Activated CD4-positive, alpha-beta T cell treated with anti-CD3 and anti-CD28 coated beads for 36 hours (primary cell): ENCODE data around the gene TANGO6. TPM values are rescaled to one million over a fixed set of nuclear protein-coding genes. Genes with fewer than 3 reads are reported as not detected.
"Not testable (repeated sequence)": the region's sequence is repeated elsewhere in the genome, so short reads cannot be mapped to it uniquely, and the experiment has no call there.

Experiments used
- ATAC-seq: fragments of 200-7000 bp; cut with Tn5 transposase; one replicate; pipeline ENCODE4 v1.10.0; 2021; ENCODE audit warnings: mild to moderate bottlenecking, moderate library complexity
- CTCF ChIA-PET: fragments of 350-600 bp; sonication (Branson Sonifier 250); formaldehyde crosslinking; loops from one replicate; lab custom pipeline; 2021; ENCODE audit warnings: antibody characterized with exemption; lab: Charles Lee
- POLR2A ChIA-PET: fragments of 350-600 bp; sonication (Branson Sonifier 250); formaldehyde crosslinking; loops from one replicate; lab custom pipeline; 2021; ENCODE audit warnings: antibody characterized with exemption, inconsistent platforms; lab: Charles Lee
- DNase-seq: peaks from one replicate; pipeline ENCODE4 v3.0.0-alpha.2; 2020
- H3K27ac Mint-ChIP-seq: one replicate; pipeline ENCODE4 v1.8.0; 2021; ENCODE audit warnings: mixed read lengths
- H3K27me3 Mint-ChIP-seq: one replicate; pipeline ENCODE4 v1.8.0; 2021; ENCODE audit warnings: mixed read lengths
- H3K36me3 Mint-ChIP-seq: one replicate; pipeline ENCODE4 v1.8.0; 2021; ENCODE audit warnings: low read depth, mixed read lengths
- H3K4me1 Mint-ChIP-seq: one replicate; pipeline ENCODE4 v1.8.0; 2021; ENCODE audit warnings: mixed read lengths
- H3K4me3 Mint-ChIP-seq: one replicate; pipeline ENCODE4 v1.8.0; 2021; ENCODE audit warnings: mild to moderate bottlenecking, moderate library complexity, mixed read lengths
- H3K9me3 Mint-ChIP-seq: one replicate; pipeline ENCODE4 v1.8.0; 2021; ENCODE audit warnings: low read depth, mixed read lengths
- intact Hi-C, 2 experiments: fragments of 100-400 bp; cut with DNase I in 1 of 2; cut with micrococcal nuclease in 1 of 2; formaldehyde crosslinking; loops; one replicate each; pipeline versions ENCODE4 v1.14.2 to v1.15.1; 2022 to 2024; cut with DNase I, micrococcal nuclease
- total RNA-seq, 2 experiments: library from RNA; stranded (reverse); gene quantifications; one replicate each; pipeline ENCODE4 v1.2.3, GENCODE V29; 2021

Gene TANGO6
- total RNA-seq, 2 experiments from 2014 or later, result 29.7 to 31.2 TPM

- H3K4me1 Mint-ChIP-seq, result no peaks in the 10 kb centered on the region
- H3K27ac Mint-ChIP-seq, result no peak overlapping the region
- intact Hi-C loops, result no loop called here
- no peak overlapping the region for H3K4me3 Mint-ChIP-seq
- POLR2A ChIA-PET, result no interaction called here
- CTCF ChIA-PET, result interaction anchor here (0.8 to 1.6 kb wide), 4 partner anchors 12 to 127 kb away, joined by 3 to 4 read pairs (median 4); no protein-coding TSS in a partner anchor
- no peaks in the 10 kb centered on the region for H3K9me3 Mint-ChIP-seq
- ATAC-seq (no peak), DNase-seq (no peak)
- peaks cover 4% of the 10 kb centered on the region for H3K27me3 Mint-ChIP-seq
- H3K36me3 Mint-ChIP-seq, result no peaks in the 10 kb centered on the region
These were observed 10.1 kb upstream of the TANGO6 start for GRCh38 chr16:68833251-68833650.

GRCh38 chr16:68834550-68834949 lies 8.8 kb upstream of the TANGO6 start:
- ChIA-PET CTCF (interaction anchor here (0.7 to 1.7 kb wide), 5 partner anchors 10 to 216 kb away, joined by 3 to 7 read pairs (median 3); no protein-coding TSS in a partner anchor), POLR2A (no interaction called here)
- intact Hi-C loops, result no loop called here
- peaks cover 3% of the 10 kb centered on the region for H3K27me3 Mint-ChIP-seq
- H3K4me1 Mint-ChIP-seq, result no peaks in the 10 kb centered on the region
- no peak for ATAC-seq
- H3K27ac Mint-ChIP-seq, result no peak overlapping the region
- no peaks in the 10 kb centered on the region for H3K9me3 Mint-ChIP-seq
- DNase-seq, result no peak
- no peak overlapping the region for H3K4me3 Mint-ChIP-seq
- H3K36me3 Mint-ChIP-seq, result no peaks in the 10 kb centered on the region

- intact Hi-C loops, result no loop called here
- no peak overlapping the region for H3K4me3 Mint-ChIP-seq
- ATAC-seq, result no peak
- ChIA-PET CTCF (no interaction called here), POLR2A (no interaction called here)
- no peaks in the 10 kb centered on the region for H3K4me1 Mint-ChIP-seq
- no peaks in the 10 kb centered on the region for H3K36me3 Mint-ChIP-seq
- H3K27me3 Mint-ChIP-seq, result peaks cover 1% of the 10 kb centered on the region
- H3K9me3 Mint-ChIP-seq, result no peaks in the 10 kb centered on the region
- DNase-seq, result no peak
- H3K27ac Mint-ChIP-seq, result no peak overlapping the region
These were observed 7.4 kb upstream of the TANGO6 start for GRCh38 chr16:68835970-68836369.

DNA sequence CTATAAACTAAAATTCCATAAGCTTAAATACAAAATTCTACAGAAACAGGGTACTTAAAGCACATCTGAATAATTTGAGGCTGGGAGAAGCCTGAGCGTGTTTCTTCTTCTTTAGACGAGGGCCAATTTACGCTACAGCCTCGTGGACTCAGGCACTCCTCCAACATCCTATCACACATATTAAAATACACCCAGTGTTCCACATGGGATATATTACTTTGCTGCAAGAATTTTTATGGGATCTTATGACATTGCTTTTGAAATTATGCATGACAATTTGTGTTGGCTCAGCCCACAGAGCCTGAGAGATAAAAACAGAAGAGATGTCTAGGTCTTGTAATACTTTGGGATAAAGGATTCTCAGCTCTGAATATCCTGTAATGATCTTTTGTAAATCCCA lies 3.5 kb upstream of the TANGO6 start:
- Mint-ChIP-seq H3K9me3 (no peaks in the 10 kb centered on the region), H3K4me3 (no peak overlapping the region), H3K4me1 (peaks cover 10% of the 10 kb centered on the region), H3K27me3 (peaks cover 1% of the 10 kb centered on the region), H3K27ac (no peak overlapping the region), H3K36me3 (no peaks in the 10 kb centered on the region)
- POLR2A ChIA-PET, result no interaction called here
- DNase-seq (no peak), ATAC-seq (no peak)
- intact Hi-C loops, result no loop called here
- CTCF ChIA-PET, result interaction anchor here (1.1 kb wide), 1 partner anchor 10 kb away, joined by 3 read pairs; no protein-coding TSS in a partner anchor

DNA sequence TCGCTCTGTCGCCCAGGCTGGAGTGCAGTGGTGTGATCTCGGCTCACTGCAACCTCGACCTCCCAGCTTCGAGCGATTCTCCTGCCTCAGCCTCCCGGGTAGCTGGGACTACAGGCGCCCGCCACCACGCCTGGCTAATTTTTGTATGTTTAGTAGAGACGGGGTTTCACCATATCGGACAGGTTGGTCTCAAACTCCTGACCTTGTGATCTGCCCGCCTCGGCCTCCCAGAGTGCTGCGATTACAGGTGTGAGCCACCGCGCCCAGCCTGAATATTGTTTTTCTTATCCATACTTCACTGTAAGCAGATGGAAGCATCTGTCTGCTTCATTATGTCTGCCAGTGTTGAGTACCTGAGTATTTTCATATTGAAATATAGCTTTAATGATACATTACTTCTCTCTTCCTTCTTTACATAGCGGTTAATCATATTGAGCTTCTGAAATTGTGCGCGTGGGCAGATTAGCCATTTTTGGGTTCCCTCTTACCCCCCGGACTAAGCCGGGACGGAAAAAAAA lies 308 bp upstream of the TANGO6 start:
- not testable (repeated sequence) for DNase-seq, ATAC-seq, H3K27me3 Mint-ChIP-seq, H3K36me3 Mint-ChIP-seq, H3K9me3 Mint-ChIP-seq
- Mint-ChIP-seq H3K27ac (peak overlapping the region; percentile 91), H3K4me3 (peak overlapping the region; percentile 84), H3K4me1 (peaks cover 27% of the 10 kb centered on the region)
- intact Hi-C loops, result loop anchor here (1.0 to 2.0 kb wide), 11 partner anchors 87 to 722 kb away; partner anchors contain the start of genes CHTF8 (in 1 of the 2), NFAT5 (in 1 of the 2), SMPD3 (in 1 of the 2) and UTP4 (in 1 of the 2)
- ChIA-PET POLR2A (interaction anchor here (0.6 to 2.5 kb wide), 5 partner anchors 49 to 262 kb away, joined by 3 to 9 read pairs (median 5); no protein-coding TSS in a partner anchor), CTCF (interaction anchor here (0.6 to 1.7 kb wide), 7 partner anchors 26 to 325 kb away, joined by 3 to 6 read pairs (median 4); partner anchors contain the start of gene ZFP90)

DNA sequence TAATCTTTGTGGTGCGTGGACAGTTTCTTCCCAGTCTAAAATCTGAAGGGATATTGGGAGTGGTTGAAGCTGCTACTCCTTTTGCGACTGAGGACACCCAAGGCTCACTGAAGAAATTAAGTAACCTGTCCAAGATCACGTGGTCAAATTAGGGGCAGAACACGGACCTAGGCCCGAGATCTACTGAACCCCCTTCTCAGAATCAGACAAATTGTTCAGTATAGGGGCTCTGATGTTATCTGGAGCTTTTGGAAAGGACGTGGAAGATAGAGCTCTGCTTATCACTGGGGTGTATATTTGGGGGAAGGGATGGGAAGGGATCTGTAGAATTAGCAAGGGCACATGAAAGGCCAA lies 857 bp downstream of the TANGO6 start:
- Mint-ChIP-seq H3K27me3 (no peaks in the 10 kb centered on the region), H3K36me3 (peaks cover 4% of the 10 kb centered on the region), H3K27ac (peak overlapping the region; percentile 91), H3K9me3 (no peaks in the 10 kb centered on the region), H3K4me1 (peaks cover 27% of the 10 kb centered on the region), H3K4me3 (peak overlapping the region; percentile 84)
- intact Hi-C loops, result no loop called here
- DNase-seq (no peak), ATAC-seq (no peak)
- ChIA-PET POLR2A (interaction anchor here (2.5 kb wide), 1 partner anchor 87 kb away, joined by 9 read pairs; no protein-coding TSS in a partner anchor), CTCF (interaction anchor here (1.0 to 1.7 kb wide), 5 partner anchors 10 to 315 kb away, joined by 3 to 6 read pairs (median 3); no protein-coding TSS in a partner anchor)

DNA sequence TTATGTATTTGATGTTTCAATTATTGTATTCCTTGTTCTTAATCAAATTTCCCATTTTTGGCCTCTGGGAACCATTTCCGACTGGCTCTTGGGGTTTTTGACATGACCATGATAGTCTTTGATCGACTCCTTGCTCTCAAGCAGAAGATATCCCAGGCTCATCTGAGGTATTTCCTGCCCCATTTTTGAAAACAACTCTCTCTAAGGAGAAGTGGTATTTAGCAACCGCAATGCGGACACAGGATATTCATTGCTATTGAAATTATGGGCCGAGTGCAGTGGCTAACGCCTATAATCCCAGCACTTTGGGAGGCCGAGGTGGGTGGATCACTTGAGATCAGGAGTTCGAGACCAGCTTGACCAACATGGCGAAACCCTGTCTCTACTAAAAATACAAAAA lies 5.5 kb downstream of the TANGO6 start:
- no peaks in the 10 kb centered on the region for H3K9me3 Mint-ChIP-seq
- H3K27ac Mint-ChIP-seq, result no peak overlapping the region
- DNase-seq (no peak), ATAC-seq (no peak)
- H3K36me3 Mint-ChIP-seq, result peaks cover 12% of the 10 kb centered on the region
- no peaks in the 10 kb centered on the region for H3K27me3 Mint-ChIP-seq
- no peak overlapping the region for H3K4me3 Mint-ChIP-seq
- CTCF ChIA-PET, result interaction anchor here (1.6 kb wide), 1 partner anchor 275 kb away, joined by 4 read pairs; no protein-coding TSS in a partner anchor
- intact Hi-C loops, result loop anchor here (5.0 kb wide), 3 partner anchors 259 to 439 kb away; partner anchors contain the start of genes CHTF8 (in 1 of the 2), HAS3 (in 1 of the 2) and UTP4 (in 1 of the 2)
- POLR2A ChIA-PET, result no interaction called here
- H3K4me1 Mint-ChIP-seq, result peaks cover 26% of the 10 kb centered on the region

DNA sequence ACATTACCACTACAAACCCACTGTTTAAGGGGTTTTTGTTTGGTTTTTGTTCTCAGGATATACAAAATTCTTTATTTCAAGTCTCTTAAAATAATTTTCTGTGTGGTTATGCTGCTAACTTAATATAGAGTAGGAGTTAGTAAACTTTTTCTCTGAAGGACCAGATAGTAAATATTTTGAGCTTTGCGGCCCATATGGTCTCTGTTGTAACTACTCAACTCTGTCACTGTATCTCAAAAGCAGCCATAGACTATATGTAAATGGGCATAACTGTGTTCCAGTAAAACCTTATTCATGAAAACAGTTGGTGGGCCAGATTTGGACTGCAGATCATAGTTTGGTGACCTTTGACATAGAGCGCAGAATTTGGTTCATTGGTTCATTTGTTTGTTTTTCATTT lies 7.2 kb downstream of the TANGO6 start:
- CTCF ChIA-PET, result interaction anchor here (0.7 to 1.1 kb wide), 2 partner anchors 11 to 274 kb away, joined by 3 read pairs; no protein-coding TSS in a partner anchor
- DNase-seq, result no peak
- H3K36me3 Mint-ChIP-seq, result peaks cover 12% of the 10 kb centered on the region
- no peak for ATAC-seq
- no peaks in the 10 kb centered on the region for H3K27me3 Mint-ChIP-seq
- no peak overlapping the region for H3K27ac Mint-ChIP-seq
- no peak overlapping the region for H3K4me3 Mint-ChIP-seq
- no peaks in the 10 kb centered on the region for H3K9me3 Mint-ChIP-seq
- peaks cover 17% of the 10 kb centered on the region for H3K4me1 Mint-ChIP-seq
- POLR2A ChIA-PET, result no interaction called here
- intact Hi-C loops, result no loop called here

DNA sequence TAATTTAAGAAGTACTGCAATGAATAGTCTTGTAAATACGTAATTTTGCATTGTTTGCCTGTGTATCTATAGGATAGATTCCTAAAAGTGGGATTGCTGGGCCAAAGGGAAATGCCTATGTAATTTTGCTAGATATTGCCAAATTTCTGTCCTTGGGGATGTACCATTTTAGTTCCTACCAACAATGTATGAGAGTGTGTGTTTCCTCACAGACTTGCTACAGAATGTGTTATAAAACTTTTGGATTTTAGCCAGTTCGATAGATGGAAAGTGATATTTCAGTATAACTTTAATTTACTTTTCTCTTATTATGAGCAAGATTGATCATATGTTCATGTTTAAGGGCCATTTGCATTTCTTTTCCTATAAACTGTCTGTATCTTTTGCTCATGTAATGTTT lies 8.3 kb downstream of the TANGO6 start:
- peaks cover 12% of the 10 kb centered on the region for H3K36me3 Mint-ChIP-seq
- intact Hi-C loops, result no loop called here

GRCh38 chr16:68857479-68857878 lies 14.1 kb downstream of the TANGO6 start:
- Mint-ChIP-seq H3K36me3 (peaks cover 19% of the 10 kb centered on the region), H3K27me3 (no peaks in the 10 kb centered on the region), H3K4me1 (peaks cover 3% of the 10 kb centered on the region), H3K27ac (no peak overlapping the region), H3K9me3 (no peaks in the 10 kb centered on the region), H3K4me3 (no peak overlapping the region)
- ATAC-seq (no peak), DNase-seq (no peak)
- ChIA-PET CTCF (interaction anchor here (0.7 kb wide), 2 partner anchors 267 to 795 kb away, joined by 3 read pairs; no protein-coding TSS in a partner anchor), POLR2A (no interaction called here)
- intact Hi-C loops, result no loop called here

More for the DNA sequence above, 8.3 kb downstream of the TANGO6 start:
- no peaks in the 10 kb centered on the region for H3K9me3 Mint-ChIP-seq
- H3K27me3 Mint-ChIP-seq, result no peaks in the 10 kb centered on the region
- no peak overlapping the region for H3K4me3 Mint-ChIP-seq
- CTCF ChIA-PET, result interaction anchor here (1.0 kb wide), 1 partner anchor 11 kb away, joined by 3 read pairs; no protein-coding TSS in a partner anchor
- POLR2A ChIA-PET, result no interaction called here
- DNase-seq (no peak), ATAC-seq (no peak)
- H3K4me1 Mint-ChIP-seq, result peaks cover 18% of the 10 kb centered on the region
- no peak overlapping the region for H3K27ac Mint-ChIP-seq

GRCh38 chr16:68859828-68860227 lies 16.5 kb downstream of the TANGO6 start:
- Mint-ChIP-seq H3K36me3 (peaks cover 22% of the 10 kb centered on the region), H3K4me1 (peaks cover 3% of the 10 kb centered on the region), H3K4me3 (no peak overlapping the region), H3K27ac (no peak overlapping the region), H3K27me3 (no peaks in the 10 kb centered on the region), H3K9me3 (no peaks in the 10 kb centered on the region)
- intact Hi-C loops, result no loop called here
- CTCF ChIA-PET, result interaction anchor here (0.6 to 0.8 kb wide), 2 partner anchors 269 to 516 kb away, joined by 3 read pairs; no protein-coding TSS in a partner anchor
- POLR2A ChIA-PET, result no interaction called here
- DNase-seq, result no peak
- no peak for ATAC-seq
